MV-4-11 (cell line): ENCODE measurements around the gene DENND6B.
"Not testable (repeated sequence)": the region's sequence is repeated elsewhere in the genome, so short reads cannot be mapped to it uniquely, and the experiment has no call there.

Experiments
- DNase-seq: peaks from one replicate; lab custom pipeline; 2025; lab: John Stamatoyannopoulos, UW

DENND6B gene

DNA sequence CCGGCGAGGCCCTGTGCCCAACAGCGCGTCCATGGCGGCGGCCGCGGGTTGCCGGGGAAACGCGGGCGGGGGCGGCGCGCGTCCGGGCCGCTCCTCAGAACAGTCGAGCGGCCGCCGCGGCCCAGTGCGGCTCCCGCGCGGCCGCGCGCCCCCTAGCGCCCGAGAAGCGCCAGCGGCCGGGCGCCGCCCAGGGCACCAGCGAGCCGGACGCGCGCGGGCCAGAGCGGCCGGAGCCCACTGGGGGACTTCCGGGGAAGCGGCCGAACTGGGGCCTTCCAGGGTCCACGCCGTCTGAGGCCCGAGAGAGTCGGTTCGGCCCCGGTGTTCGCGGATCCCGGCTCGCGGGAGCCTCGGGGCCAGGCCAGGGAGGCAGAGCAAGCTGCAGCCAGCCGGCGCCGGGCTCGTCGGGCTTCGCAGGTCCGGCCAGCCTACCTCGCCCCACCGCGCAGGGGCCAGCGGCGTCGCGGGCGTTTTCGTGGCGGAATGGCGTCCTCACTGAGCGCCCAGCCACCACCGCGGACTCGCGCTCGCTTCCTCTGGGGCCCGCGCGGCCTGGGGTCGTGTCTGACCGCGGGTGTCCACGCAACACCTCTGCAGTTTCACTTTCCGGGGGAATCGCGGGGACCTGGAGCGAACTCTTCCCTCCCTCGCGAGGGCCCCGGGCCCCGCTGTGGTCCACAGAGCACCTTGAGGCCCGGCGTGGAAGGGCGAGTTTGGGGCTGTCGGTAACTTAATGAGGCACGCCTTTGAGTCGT, at the start of gene DENND6B:
DENND6B (minus strand) TSS at position 57 of the 755 bp plus-strand sequence; CDS start at position 33, 24 bp downstream.
- DNase-seq, result peak; percentile 55

DNA sequence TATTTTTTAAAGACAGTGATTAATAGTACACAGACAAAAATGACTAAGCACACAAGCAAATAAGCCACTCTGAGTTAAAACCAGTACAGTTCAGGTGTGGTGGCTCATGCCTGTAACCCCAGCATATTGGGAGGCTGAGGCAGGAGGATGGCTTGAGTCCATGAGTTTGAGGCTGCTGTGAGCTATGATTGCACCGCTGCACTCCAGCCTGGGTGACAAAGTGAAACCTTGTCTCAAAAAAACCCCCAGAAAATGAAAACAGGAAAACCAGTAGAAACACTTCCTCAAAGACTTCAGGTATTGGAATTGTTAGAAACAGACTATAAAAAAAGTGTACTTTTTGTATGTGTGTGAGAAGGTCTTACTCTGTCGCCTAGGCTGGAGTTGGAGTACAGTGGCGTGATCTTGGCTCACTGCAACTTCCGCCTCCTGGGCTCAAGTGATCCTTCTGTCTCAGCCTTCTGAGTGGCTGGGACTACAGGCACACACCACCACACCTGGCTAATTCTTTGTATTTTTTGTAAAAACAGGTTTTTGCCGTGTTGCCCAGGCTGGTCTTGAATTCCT, 49.4 kb upstream of the DENND6B start:
- no peak for DNase-seq

- no peak for DNase-seq
These were observed 44.4 kb upstream of the DENND6B start for GRCh38 chr22:50371101-50371648.

GRCh38 chr22:50367778-50368500, 41.1 kb upstream of the DENND6B start:
- DNase-seq, result no peak

DNA sequence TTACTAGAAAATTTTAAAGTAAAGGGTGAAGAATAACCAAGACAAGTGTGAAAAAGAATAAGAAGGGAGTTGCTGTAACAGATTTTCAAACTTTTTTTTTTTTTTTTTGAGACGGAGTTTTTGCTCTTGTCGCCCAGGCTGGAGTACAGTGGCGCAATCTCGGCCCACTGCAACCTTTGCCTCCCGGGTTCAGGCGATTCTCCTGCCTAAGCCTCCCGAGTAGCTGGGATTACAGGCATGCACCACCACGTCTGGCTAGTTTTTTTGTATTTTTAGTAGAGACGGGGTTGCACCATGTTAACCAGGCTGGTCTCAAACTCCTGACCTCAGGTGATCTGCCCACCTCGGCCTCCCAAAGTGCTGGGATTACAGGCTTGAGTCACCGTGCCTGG, 37.0 kb upstream of the DENND6B start:
- DNase-seq, result not testable (repeated sequence)

GRCh38 chr22:50363166-50363802, 36.5 kb upstream of the DENND6B start:
- no peak for DNase-seq

DNA sequence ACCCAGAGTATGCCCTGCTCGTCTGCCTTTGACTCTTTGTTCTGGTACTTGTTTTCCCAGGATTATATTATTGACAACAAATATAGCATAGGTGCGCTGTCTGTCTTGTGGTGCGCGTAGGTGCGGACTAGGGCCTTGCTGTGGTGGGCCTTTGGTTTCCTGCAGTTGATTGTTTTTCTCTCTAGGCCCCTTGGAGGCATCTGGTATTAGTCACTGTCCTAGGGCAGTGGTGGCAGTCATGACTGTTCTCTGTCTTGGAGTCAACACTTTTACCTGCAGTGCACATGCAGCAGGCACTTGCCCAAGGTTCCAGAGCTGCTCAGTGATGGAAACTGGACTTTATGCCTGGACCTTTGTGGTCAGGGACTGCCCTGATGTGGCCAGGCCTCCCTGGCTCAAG, 34.9 kb upstream of the DENND6B start:
- DNase-seq, result no peak

- DNase-seq, result no peak
These were observed 34.4 kb upstream of the DENND6B start for GRCh38 chr22:50361222-50361621.

GRCh38 chr22:50360578-50360977, 33.8 kb upstream of the DENND6B start:
- no peak for DNase-seq

DNA sequence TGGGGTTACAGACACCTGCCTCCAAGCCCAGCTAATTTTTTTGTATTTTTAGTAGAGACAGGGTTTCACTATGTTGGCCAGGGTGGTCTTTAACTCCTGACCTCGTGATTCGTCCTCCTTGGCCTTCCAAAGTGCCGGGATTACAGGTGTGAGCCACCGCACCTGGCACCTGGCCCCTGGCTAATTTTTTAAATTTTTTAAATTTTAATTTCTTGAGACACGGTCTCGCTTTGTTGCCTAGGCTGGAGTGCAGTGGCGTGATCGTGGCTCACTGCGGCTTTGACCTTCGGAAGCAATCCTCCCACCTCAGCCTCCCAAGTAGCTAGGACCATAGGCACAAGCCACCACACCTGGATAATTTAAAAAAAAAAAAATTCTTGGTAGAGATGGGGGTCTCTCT, 30.9 kb upstream of the DENND6B start:
- DNase-seq, result no peak

GRCh38 chr22:50357222-50357621, 30.4 kb upstream of the DENND6B start:
- no peak for DNase-seq

- no peak for DNase-seq
These were observed 29.4 kb upstream of the DENND6B start for GRCh38 chr22:50356186-50356585.

GRCh38 chr22:50348058-50348457, 21.2 kb upstream of the DENND6B start:
- DNase-seq, result no peak

DNA sequence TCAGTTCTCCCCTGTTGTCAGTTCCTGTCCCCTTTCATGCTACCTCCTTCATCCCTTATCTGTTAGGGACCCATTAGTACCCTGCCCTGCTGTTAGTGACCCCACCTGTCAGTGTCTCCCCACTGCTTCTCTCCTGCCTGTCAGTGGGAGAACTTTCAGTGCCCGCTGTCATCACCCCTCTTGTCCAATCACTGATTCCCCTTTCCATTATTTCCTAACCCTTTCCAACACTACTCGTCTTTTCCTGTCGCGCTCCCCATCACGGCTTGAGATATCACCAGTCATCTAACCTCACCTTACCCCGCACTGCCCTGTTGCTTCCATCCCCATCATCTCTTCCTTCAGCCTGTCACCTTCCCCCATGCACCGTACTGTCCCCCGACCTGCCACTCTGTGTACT, 20.3 kb upstream of the DENND6B start:
- DNase-seq, result no peak

DNA sequence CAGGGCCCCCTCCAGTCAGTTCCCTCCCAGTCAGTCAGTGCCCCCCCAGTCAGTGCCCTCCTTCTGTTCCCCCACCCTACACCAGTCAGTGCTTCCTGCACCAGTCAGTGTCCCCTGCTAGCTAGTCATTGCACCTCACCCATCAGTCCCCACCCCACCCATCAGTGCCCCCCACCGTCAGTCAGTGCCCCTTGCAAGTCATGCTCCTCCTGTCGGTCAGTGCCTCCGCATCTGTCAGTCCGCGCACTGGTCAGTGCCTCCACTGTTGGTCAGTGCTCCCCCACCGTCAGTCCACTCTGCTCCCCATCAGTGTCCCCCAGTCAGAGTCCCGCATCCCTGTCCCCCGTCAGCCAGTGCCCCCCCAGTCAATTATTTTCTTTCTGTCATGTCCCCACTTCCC, 19.7 kb upstream of the DENND6B start:
- no peak for DNase-seq

- DNase-seq, result no peak
These were observed 16.7 kb upstream of the DENND6B start for GRCh38 chr22:50343541-50343935.

GRCh38 chr22:50342651-50343540, 16.1 kb upstream of the DENND6B start, which contains the start of gene PPP6R2:
Gene PPP6R2, plus strand, starts transcription at chr22:50343327. Its CDS starts 50,582 bp downstream, at chr22:50393909.
- DNase-seq, result peak; percentile 40

DNA sequence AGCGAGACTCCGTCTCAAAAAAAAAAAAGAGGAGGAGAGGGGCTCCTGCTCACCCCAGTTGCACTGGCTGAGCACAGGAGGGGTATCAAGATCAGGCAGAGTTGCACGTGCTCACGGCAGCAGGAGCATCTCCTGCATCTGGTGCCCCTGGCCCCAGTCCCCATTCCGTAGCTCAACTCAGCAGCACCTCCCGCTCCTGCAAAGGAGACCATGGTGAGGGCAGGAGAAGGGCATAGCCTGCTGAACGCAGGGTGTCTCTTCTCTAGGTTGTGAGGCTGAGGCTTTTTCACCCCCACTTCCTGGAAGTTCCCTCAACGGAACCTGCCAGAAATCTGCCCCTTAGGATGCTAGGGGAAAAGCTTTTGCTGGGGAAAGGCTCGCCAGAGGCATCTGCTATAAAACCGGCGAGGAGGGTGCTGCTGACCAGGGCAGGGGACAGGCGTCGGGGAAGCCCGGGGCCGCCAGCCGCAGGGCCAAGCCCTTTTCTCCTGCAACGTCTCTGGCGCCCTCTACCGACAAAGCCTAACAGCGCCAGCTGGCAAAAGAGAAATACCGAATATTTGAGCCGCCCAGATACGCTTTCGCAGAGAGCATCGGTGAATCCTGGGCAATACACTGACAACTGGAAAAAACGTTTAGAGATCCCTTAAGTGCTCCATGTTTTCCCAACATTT, 15.3 kb upstream of the DENND6B start:
- peak; percentile 80 for DNase-seq

GRCh38 chr22:50339945-50340879, 13.4 kb upstream of the DENND6B start:
- DNase-seq, result no peak
